ENCODE results near the gene SETD2.
A peak's percentile ranks its signal among the peaks of the same experiment; 100 is the strongest.

The SETD2 gene

DNA sequence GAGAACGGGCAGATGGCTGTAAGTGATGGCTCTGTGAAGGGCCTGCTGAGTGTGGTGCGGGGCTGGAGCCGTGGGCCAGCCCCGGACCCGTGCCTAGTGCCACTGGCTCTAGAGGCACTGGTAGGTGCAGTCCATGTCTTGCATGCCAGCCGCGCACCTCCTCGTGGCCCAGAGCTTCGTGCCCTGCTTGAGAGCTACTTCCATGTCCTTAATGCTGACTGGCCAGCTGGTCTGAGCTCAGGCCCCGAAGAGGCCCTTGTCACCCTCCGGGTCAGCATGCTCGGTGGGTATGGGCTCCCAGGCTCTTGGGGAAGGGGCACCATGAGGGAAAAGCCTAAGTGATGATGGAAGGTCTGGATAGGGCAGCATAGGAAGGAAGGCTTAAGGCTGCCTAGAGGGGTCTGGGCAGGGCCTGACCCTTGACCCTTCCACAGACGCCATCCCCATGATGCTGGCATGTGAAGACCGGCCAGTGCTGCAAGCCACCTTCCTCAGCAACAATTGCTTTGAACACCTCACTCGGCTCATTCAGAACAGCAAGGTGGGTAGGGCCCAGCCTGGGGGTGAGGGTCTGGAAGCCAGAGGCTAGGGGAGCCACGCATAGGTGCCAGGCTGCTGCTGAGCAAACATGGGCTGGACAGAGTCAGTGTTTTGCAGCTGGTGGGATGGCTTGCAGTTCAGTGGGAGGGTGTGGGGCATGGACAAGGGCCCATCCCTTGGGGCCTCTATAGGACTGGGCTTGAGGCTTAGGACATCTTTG, 172.3 kb downstream of the SETD2 start:
- H3K4me3 ChIP-seq: no peak overlapping the region
- TF ChIP-seq, protein P1, sequence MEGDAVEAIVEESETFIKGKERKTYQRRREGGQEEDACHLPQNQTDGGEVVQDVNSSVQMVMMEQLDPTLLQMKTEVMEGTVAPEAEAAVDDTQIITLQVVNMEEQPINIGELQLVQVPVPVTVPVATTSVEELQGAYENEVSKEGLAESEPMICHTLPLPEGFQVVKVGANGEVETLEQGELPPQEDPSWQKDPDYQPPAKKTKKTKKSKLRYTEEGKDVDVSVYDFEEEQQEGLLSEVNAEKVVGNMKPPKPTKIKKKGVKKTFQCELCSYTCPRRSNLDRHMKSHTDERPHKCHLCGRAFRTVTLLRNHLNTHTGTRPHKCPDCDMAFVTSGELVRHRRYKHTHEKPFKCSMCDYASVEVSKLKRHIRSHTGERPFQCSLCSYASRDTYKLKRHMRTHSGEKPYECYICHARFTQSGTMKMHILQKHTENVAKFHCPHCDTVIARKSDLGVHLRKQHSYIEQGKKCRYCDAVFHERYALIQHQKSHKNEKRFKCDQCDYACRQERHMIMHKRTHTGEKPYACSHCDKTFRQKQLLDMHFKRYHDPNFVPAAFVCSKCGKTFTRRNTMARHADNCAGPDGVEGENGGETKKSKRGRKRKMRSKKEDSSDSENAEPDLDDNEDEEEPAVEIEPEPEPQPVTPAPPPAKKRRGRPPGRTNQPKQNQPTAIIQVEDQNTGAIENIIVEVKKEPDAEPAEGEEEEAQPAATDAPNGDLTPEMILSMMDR (IDR thresholded peaks at IDR 0.05): no peak
- no peak overlapping the region for H3K27ac ChIP-seq
- DNase-seq (ENCODE audit: low spot score): no peak

DNA sequence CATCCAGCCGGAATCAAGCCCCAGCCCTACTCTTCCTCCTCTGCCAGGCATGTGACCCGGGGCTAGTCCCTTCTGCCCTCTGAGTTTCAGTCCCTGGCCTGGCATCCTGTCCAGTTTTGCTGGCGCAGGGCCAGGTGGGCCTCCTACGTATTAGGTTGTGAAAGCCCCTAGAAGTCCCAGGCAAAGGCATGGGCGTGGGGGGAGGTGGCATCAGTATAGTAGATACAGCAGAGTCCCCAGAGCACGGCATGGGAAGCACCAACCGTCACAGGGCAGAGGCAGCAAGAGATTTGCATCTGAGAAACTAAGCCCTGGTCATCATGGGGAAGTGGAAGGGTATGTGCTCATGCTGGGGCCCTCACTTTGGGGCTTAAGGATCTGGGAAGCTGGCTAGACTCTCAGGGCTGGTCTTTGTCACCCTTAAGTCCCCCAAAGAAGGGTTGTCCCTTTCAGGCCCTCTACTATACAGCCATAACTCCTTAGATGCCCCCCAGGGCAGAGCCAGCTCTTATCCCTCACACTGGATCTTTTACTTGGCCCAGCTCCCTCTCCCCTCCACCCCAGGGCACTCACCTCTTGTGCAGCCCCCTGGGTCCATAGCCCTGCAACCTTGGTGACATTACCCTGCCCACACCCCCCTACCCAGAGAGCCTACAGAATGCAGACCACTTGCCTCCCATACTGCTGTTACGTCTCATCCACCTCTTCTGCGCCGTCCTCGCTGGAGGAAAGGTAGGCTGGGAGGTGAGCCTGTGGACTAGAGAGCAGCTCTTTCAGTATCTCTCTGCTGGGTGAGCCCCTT, 173.1 kb downstream of the SETD2 start:
- no peak for DNase-seq (ENCODE audit: low spot score)
- TF ChIP-seq, protein P1 (IDR thresholded peaks at IDR 0.05): no peak
- Histone ChIP-seq H3K4me3 (no peak overlapping the region), H3K27ac (no peak overlapping the region)

DNA sequence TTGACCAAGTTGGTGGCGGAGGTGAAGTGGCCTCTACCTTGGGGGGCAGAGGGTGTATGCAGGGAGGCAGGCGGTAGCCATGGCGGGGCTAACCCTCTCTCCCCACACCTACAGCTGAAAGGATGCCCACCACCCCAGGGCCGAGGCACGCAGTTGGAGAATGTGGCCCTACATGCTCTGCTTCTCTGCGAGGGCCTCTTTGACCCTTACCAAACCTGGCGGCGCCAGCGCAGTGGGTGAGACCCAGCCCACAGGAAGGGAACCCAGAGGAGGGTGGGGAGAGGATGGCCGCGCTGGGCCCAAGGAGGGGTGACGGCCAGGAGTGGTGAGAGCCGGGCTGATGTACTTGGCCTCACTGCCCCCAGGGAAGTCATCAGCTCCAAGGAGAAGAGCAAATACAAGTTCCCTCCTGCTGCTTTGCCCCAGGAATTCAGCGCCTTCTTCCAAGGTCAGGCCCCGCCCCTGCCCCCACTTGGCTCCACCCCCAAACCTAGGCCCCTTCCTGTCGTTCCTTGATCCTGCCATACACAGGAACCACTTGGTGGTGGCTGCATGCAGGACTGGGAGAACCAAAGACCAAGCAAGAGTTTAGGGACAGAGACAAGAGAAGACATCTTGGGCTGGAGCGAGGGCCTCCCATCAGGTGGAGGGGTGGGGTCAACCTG, 174.6 kb downstream of the SETD2 start:
- H3K4me3 ChIP-seq: no peak overlapping the region
- TF ChIP-seq, protein P1 (IDR thresholded peaks at IDR 0.05): no peak
- DNase-seq (ENCODE audit: low spot score): no peak
- no peak overlapping the region for H3K27ac ChIP-seq

DNA sequence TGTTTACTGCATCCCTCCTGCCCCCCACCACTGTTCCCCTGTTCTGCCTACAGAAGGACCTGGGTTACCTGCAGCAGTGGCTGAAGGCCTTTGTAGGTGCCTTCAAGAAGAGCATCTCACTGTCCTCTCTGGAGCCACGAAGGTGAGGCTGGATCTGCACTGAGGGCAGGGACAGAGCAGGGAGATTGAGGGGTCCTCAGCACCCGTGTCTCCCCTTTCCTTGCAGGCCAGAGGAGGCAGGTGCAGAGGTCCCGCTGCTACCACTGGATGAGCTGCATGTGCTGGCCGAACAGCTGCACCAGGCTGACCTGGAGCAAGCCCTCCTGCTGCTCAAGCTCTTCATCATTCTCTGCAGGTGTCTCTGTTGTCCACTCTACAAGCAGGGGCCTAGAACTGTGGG, 175.3 kb downstream of the SETD2 start:
- no peak overlapping the region for H3K4me3 ChIP-seq
- no peak for DNase-seq (ENCODE audit: low spot score)
- TF ChIP-seq, protein P1 (IDR thresholded peaks at IDR 0.05): no peak
- H3K27ac ChIP-seq: peak overlapping the region in 1 of 2 donors; percentile 48

DNA sequence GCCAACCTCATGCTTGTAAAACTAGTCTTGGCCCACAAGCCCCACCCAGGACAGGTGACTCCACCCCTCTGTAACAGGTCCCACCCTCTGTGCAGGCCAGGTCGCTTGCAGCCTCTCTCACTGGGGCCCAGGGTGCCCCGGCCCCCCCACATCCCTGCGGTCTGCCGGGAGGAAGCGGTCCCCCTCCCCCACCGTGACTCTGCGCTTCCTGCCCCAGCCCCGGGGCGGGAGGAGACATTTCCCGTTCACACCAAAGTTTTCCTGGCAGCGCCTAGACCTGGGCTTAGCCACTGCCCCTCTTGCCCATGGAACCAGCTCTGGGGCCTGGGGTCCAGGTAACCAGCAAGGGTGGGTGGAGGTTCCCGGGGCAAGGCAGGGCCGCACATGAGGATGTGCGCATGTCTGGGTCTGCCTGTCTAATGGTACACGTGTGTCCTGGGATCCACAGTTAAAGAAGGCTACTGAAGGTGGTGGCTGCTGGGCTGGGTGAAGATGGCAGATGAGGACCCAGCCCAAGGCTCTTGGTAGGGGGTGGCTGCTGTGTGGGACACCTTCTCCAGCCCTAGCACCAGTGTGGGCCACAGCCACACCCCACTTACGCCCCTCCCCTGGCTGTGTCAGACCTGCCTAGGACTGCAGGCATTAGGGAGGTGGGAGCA, 176.0 kb downstream of the SETD2 start:
- DNase-seq (ENCODE audit: low spot score): no peak
- H3K4me3 ChIP-seq: peak overlapping the region; percentile 17
- H3K27ac ChIP-seq: peak overlapping the region in 1 of 2 donors; percentile 48
- TF ChIP-seq, protein P1 (IDR thresholded peaks at IDR 0.05): no peak

DNA sequence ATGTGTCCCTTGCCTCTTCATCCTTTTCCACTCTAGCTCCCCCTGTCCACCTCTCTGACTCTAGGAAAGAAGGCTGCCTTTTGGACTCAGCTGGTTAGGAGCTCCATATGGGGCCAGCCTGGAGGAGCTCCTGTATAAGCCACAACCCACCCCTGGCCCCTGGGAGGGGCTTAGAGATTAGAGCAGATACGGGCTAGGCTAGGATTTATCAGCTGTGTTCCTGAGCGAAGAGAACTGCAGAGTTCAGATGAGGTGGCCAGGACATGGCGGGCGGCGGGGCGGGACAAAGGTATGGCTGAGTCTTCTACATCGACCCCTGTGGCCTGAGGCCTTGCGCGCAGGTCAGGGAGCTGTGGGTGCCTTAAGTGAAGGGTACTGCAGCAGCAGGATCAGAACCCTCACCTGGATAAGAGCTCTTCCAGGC, 176.6 kb downstream of the SETD2 start:
- DNase-seq (ENCODE audit: low spot score): no peak
- Histone ChIP-seq H3K4me3 (peak overlapping the region; percentile 17), H3K27ac (peak overlapping the region in 1 of 2 donors; percentile 17)
- TF ChIP-seq, protein P1 (IDR thresholded peaks at IDR 0.05): no peak

Data from coronary artery (tissue), 2 donors.